Astrocyte of the cerebellum (primary cell): Measurements from ENCODE around the gene RPL13A.
A peak's percentile ranks its signal among the peaks of the same experiment; 100 is the strongest.

Source experiments
- DNase-seq: peaks from one replicate; pipeline ENCODE4 v3.0.0-alpha.2; 2011; ENCODE audit warnings: low read depth
- H3K4me3 ChIP-seq: 2 replicates; pipeline ENCODE4 v1.5.1; 2011; ENCODE audit warnings: mild to moderate bottlenecking, low read depth, low read length, moderate library complexity
- CTCF ChIP-seq: IDR thresholded peaks from 2 replicates; pipeline ENCODE4 v1.5.1; 2012; ENCODE audit warnings: low read length, low read depth, moderate library complexity, mild to moderate bottlenecking; ENCODE audit errors: missing control alignments
- in situ Hi-C: cut with HindIII; loops from 2 replicates; pipeline ENCODE4 v1.10.0; 2017; ENCODE audit warnings: low sequenced_read_pairs

The RPL13A gene

DNA sequence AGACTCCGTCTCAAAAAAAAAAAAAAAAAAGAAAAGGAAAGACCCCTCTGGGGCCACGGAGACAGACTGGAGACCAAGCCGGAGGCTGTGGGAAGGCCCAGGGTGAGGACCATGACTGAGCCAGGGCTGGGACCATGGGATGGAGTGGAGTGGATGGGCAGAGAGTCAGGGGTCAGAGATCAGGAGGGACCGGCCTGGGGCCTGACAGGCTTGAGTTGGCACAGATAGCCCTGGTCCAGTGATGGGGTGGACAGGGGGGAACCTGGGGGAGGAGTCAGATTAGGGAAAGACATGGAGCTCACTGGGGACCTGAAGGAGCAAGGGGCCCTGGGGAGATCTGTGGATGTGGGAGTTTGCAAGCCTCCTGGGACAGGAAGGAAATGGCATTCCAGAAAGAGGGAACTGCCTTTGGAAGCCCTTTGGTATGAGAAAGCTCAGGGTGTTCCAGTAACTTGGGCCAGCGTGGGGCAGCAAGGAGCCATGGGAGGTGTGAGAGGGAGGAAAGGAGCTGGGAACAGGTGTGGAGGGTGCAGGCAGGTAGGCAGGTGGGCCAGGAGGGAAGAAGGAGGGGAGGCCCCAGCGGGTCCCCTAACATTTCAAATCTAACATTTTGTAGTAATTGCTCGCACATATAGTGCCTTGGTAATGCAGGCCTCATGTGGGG is 6.3 kb upstream of the RPL13A start:
- in situ Hi-C loops = no loop called here
- TF ChIP-seq CTCF = no peak

GRCh38 chr19:49486232-49486631 is 1.2 kb upstream of the RPL13A start:
- DNase-seq = no peak
- H3K4me3 ChIP-seq = no peak overlapping the region
- in situ Hi-C loops = no loop called here
- TF ChIP-seq CTCF = no peak

More for the DNA sequence above, 6.3 kb upstream of the RPL13A start:
- no peak for DNase-seq
- no peak overlapping the region for H3K4me3 ChIP-seq

GRCh38 chr19:49486710-49487276 is 615 bp upstream of the RPL13A start:
- H3K4me3 ChIP-seq = no peak overlapping the region
- no peak for TF ChIP-seq CTCF
- DNase-seq = no peak
- in situ Hi-C loops = no loop called here

DNA sequence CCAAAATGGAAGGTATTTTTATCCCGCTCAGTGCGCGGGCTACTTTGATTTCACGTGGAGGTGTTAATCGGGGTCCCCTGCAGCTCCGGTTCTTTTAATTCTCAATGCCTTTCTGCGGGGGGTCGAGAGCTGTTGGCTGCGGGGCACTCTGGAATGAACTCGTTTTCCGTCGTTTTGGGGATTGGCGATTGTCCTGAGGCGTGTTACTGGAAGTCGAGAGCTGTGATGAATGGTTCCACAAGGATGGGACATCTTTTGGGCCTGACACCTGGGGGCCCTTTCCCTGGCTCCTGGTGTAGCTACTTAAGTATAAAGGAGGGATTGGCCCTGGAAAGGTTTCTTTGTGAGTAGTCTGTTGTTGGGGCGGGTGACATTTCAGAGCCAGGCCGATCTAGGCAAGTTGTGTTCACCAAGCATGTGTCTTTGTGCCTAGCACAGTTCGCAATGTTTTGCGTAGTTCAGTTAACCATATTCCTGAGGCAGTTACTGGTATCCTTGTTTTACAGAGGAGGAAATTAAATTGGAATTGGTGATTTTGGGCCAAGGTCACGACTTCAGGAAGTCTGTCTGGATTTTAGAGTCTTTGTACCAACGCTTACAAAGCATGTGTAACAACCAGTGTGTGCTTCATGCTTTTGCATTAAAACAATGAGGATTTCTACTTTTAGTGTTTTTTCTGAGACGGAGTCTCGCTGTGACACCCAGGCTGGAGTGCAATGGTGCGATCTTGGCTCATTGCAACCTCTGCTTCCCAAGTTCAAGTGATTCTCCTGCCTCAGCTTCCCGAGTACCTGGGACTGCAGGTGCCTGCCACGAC is 846 bp downstream of the RPL13A start:
- no peak for DNase-seq
- TF ChIP-seq CTCF = no peak
- in situ Hi-C loops = no loop called here
- H3K4me3 ChIP-seq = peak overlapping the region; percentile 97

DNA sequence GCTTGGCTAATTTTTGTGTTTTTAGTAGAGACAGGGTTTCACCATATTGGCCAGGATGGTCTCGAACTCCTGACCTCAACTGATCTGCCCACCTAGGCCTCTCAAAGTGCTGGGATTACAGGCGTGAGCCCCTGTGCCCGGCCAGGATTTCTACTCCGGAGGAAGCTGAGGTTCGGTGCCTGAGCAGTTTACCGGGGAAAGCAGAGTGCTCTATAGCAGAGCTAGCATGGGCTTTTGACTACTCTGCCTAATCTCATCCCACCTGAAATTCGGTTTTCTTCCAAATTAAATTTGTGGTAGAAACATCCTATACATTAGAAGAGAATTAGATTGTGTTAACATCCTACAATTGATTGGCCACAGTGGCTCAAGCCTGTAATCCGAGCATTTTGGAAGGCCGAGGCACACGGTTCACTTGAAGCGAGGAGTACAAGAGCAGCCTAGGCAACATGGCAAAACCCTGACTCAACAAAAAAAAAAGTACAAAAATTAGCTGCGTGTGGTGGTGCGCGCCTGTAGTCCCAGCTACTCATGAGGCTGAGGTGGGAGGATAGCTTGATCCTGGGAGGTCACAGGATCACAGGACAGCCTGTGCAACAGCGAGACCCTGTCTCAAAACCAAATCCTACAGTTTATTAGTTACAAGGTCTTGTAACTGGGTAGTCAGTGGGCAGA is 1.6 kb downstream of the RPL13A start:
- in situ Hi-C loops = no loop called here
- H3K4me3 ChIP-seq = peak overlapping the region; percentile 97
- DNase-seq = no peak

More for the DNA sequence above, 1.6 kb downstream of the RPL13A start:
- no peak for TF ChIP-seq CTCF
